ENCODE measurements around the gene FBXL7. TPM values are rescaled to one million over a fixed set of nuclear protein-coding genes. Genes with fewer than 3 reads are reported as not detected.

FBXL7 gene
- total and polyA plus RNA-seq, 4 donors: 0.24 to 1.4 (median 1.2) TPM

GRCh38 chr5:15786884-15787283, 286.9 kb downstream of the FBXL7 start:
- Histone ChIP-seq H3K4me1 (ENCODE audit: control insufficient read depth in 4 of 4, insufficient read depth in 4 of 4, low read length in 3 of 4) (no peaks in the 10 kb centered on the region), H3K9ac (ENCODE audit: low read depth in 1 of 2, low read length in 2 of 2) (no peak overlapping the region), H3K9me3 (ENCODE audit: control insufficient read depth in 4 of 4, low read length in 3 of 4) (no peaks in the 10 kb centered on the region), H3K27me3 (ENCODE audit: control insufficient read depth in 4 of 4, insufficient read depth in 4 of 4, low read length in 3 of 4) (no peaks in the 10 kb centered on the region), H3K4me3 (ENCODE audit: low read depth in 1 of 3, low read length in 3 of 3) (no peak overlapping the region), H3K36me3 (ENCODE audit: control insufficient read depth in 4 of 4, insufficient read depth in 3 of 4, low read depth in 1 of 4, low read length in 3 of 4) (no peaks in the 10 kb centered on the region), H3K27ac (ENCODE audit: low read depth in 1 of 2, low read length in 2 of 2) (no peak overlapping the region)
- TF ChIP-seq JUND (IDR thresholded peaks at IDR 0.05) (no peak), YY1 (IDR thresholded peaks at IDR 0.05) (no peak), EGR1 (IDR thresholded peaks at IDR 0.05; ENCODE audit: low read depth in 2 of 2) (no peak), ZBTB33 (IDR thresholded peaks at IDR 0.05) (no peak), RXRA (IDR thresholded peaks at IDR 0.05) (no peak), RAD21 (IDR thresholded peaks at IDR 0.05) (no peak), TAF1 (conservative IDR thresholded peaks at IDR 0.05) (no peak), HNF4A (conservative IDR thresholded peaks at IDR 0.05) (no peak)
- no peak for DNase-seq (ENCODE audit: low spot score)
- 87% methylated on average over 5 of the region's 5 CpGs for WGBS

- DNase-seq (ENCODE audit: low spot score): no peak
- TF ChIP-seq ATF3 (IDR thresholded peaks at IDR 0.05) (no peak), SP1 (IDR thresholded peaks at IDR 0.05) (no peak), FOXA1 (IDR thresholded peaks at IDR 0.05) (no peak), ZBTB33 (IDR thresholded peaks at IDR 0.05) (no peak), REST (IDR thresholded peaks at IDR 0.05) (no peak), YY1 (IDR thresholded peaks at IDR 0.05) (no peak), CTCF (IDR thresholded peaks at IDR 0.05; ENCODE audit: low read depth, low read length, missing input control) (no peak), GABPA (IDR thresholded peaks at IDR 0.05 in 1 of 2, conservative IDR thresholded peaks at IDR 0.05 in 1 of 2) (no peak), HNF4A (conservative IDR thresholded peaks at IDR 0.05) (no peak), MAX (IDR thresholded peaks at IDR 0.05) (no peak), HNF4G (IDR thresholded peaks at IDR 0.05) (no peak), TAF1 (conservative IDR thresholded peaks at IDR 0.05) (no peak), FOXA2 (IDR thresholded peaks at IDR 0.05) (no peak), RXRA (IDR thresholded peaks at IDR 0.05) (no peak), NR2F2 (IDR thresholded peaks at IDR 0.05) (no peak), EGR1 (IDR thresholded peaks at IDR 0.05; ENCODE audit: low read depth in 2 of 2) (no peak), RAD21 (IDR thresholded peaks at IDR 0.05) (no peak)
- Histone ChIP-seq H3K9me3 (ENCODE audit: control insufficient read depth in 4 of 4, low read length in 3 of 4) (no peaks in the 10 kb centered on the region), H3K9ac (ENCODE audit: low read depth in 1 of 2, low read length in 2 of 2) (no peak overlapping the region), H3K36me3 (ENCODE audit: control insufficient read depth in 4 of 4, insufficient read depth in 3 of 4, low read depth in 1 of 4, low read length in 3 of 4) (no peaks in the 10 kb centered on the region), H3K27me3 (ENCODE audit: control insufficient read depth in 4 of 4, insufficient read depth in 4 of 4, low read length in 3 of 4) (no peaks in the 10 kb centered on the region), H3K27ac (ENCODE audit: low read depth in 1 of 2, low read length in 2 of 2) (no peak overlapping the region), H3K4me3 (ENCODE audit: low read depth in 1 of 3, low read length in 3 of 3) (no peak overlapping the region), H3K4me1 (ENCODE audit: control insufficient read depth in 4 of 4, insufficient read depth in 4 of 4, low read length in 3 of 4) (no peaks in the 10 kb centered on the region)
- WGBS: 75% methylated on average over 2 of the region's 2 CpGs
Measured at GRCh38 chr5:15787681-15788080, 287.7 kb downstream of the FBXL7 start.

All from liver (tissue), 9 donors.